Measurements from ENCODE around the gene COL6A5.

GRCh38 chr3:130442284-130442683, 96.8 kb downstream of the COL6A5 start:
- TF ChIP-seq CTCF (conservative IDR thresholded peaks at IDR 0.05; ENCODE audit: low read depth in 2 of 2) = no peak
- no peak for TF ChIP-seq EZH2phosphoT487 (IDR thresholded peaks at IDR 0.05; ENCODE audit: unreplicated experiment)
- no peak for TF ChIP-seq CREB1 (CRISPR knock-in tag; IDR thresholded peaks at IDR 0.05; ENCODE audit: low read depth)
